Neural cell (in vitro differentiated cells): ENCODE results near the gene TMEM50A.
"Not testable (repeated sequence)": the region's sequence is repeated elsewhere in the genome, so short reads cannot be mapped to it uniquely, and the experiment has no call there.

ENCODE experiments used
- EZH2 ChIP-seq: fragments of 200-600, 300-800 bp; shearing (Covaris generic), sonication (generic); IDR thresholded peaks from 2 replicates; pipeline ENCODE4 v1.6.1; 2014; ENCODE audit warnings: antibody characterized with exemption, low read length, borderline replicate concordance, mild to moderate bottlenecking; ENCODE audit not compliant: insufficient read depth, poor library complexity, severe bottlenecking
- MXI1 ChIP-seq: fragments of 450-650 bp; conservative IDR thresholded peaks from 2 replicates; pipeline ENCODE4 v1.6.1; 2014; ENCODE audit warnings: antibody characterized with exemption, mild to moderate bottlenecking; ENCODE audit not compliant: poor library complexity, severe bottlenecking
- POLR2AphosphoS5 ChIP-seq: IDR thresholded peaks from 2 replicates; pipeline ENCODE4 v1.6.1; 2012
- RAD21 ChIP-seq: fragments of 450-650 bp; conservative IDR thresholded peaks from 2 replicates; pipeline ENCODE4 v1.6.1; 2014; ENCODE audit warnings: antibody characterized with exemption, mild to moderate bottlenecking, moderate library complexity
- SMC3 ChIP-seq: fragments of 450-650 bp; conservative IDR thresholded peaks from 2 replicates; pipeline ENCODE4 v1.6.1; 2014; ENCODE audit warnings: antibody characterized with exemption, mild to moderate bottlenecking, moderate library complexity; ENCODE audit not compliant: poor library complexity
- TAF1 ChIP-seq: IDR thresholded peaks from 2 replicates; pipeline ENCODE4 v1.6.1; 2012; ENCODE audit warnings: low read depth
- TF ChIP-seq, protein P1 (sequence below): fragments of 450-650 bp; IDR thresholded peaks from 2 replicates; pipeline ENCODE4 v1.5.1; 2014; ENCODE audit warnings: antibody characterized with exemption, mild to moderate bottlenecking, moderate library complexity; ENCODE audit not compliant: poor library complexity, severe bottlenecking
- TF ChIP-seq, protein P2 (sequence below): IDR thresholded peaks from 2 replicates; pipeline ENCODE4 v1.6.1; 2012; ENCODE audit warnings: borderline replicate concordance

GRCh38 chr1:25405731-25406305 is 67.7 kb downstream of the TMEM50A start:
- TF ChIP-seq, protein P1, sequence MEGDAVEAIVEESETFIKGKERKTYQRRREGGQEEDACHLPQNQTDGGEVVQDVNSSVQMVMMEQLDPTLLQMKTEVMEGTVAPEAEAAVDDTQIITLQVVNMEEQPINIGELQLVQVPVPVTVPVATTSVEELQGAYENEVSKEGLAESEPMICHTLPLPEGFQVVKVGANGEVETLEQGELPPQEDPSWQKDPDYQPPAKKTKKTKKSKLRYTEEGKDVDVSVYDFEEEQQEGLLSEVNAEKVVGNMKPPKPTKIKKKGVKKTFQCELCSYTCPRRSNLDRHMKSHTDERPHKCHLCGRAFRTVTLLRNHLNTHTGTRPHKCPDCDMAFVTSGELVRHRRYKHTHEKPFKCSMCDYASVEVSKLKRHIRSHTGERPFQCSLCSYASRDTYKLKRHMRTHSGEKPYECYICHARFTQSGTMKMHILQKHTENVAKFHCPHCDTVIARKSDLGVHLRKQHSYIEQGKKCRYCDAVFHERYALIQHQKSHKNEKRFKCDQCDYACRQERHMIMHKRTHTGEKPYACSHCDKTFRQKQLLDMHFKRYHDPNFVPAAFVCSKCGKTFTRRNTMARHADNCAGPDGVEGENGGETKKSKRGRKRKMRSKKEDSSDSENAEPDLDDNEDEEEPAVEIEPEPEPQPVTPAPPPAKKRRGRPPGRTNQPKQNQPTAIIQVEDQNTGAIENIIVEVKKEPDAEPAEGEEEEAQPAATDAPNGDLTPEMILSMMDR: not testable (repeated sequence)
- not testable (repeated sequence) for TF ChIP-seq POLR2AphosphoS5, EZH2, SMC3, TAF1, MXI1, RAD21
- TF ChIP-seq, protein P2, sequence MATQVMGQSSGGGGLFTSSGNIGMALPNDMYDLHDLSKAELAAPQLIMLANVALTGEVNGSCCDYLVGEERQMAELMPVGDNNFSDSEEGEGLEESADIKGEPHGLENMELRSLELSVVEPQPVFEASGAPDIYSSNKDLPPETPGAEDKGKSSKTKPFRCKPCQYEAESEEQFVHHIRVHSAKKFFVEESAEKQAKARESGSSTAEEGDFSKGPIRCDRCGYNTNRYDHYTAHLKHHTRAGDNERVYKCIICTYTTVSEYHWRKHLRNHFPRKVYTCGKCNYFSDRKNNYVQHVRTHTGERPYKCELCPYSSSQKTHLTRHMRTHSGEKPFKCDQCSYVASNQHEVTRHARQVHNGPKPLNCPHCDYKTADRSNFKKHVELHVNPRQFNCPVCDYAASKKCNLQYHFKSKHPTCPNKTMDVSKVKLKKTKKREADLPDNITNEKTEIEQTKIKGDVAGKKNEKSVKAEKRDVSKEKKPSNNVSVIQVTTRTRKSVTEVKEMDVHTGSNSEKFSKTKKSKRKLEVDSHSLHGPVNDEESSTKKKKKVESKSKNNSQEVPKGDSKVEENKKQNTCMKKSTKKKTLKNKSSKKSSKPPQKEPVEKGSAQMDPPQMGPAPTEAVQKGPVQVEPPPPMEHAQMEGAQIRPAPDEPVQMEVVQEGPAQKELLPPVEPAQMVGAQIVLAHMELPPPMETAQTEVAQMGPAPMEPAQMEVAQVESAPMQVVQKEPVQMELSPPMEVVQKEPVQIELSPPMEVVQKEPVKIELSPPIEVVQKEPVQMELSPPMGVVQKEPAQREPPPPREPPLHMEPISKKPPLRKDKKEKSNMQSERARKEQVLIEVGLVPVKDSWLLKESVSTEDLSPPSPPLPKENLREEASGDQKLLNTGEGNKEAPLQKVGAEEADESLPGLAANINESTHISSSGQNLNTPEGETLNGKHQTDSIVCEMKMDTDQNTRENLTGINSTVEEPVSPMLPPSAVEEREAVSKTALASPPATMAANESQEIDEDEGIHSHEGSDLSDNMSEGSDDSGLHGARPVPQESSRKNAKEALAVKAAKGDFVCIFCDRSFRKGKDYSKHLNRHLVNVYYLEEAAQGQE: not testable (repeated sequence)
